Activated CD8-positive, alpha-beta memory T cell treated with anti-CD3 and anti-CD28 coated beads, Interleukin-2, amount 50 U/mL, for 4 hours (primary cell): ENCODE results near the gene FNBP1.

Source experiments
- DNase-seq: peaks from one replicate; pipeline ENCODE4 v3.0.0-alpha.2; 2020

Gene FNBP1

GRCh38 chr9:130042885-130043653 is at the start of gene FNBP1:
Gene FNBP1, minus strand, starts transcription at chr9:130043189. Its CDS starts 214 bp downstream, at chr9:130042975.
- DNase-seq, result peak; percentile 81

GRCh38 chr9:130090915-130091314 is 47.9 kb upstream of the FNBP1 start:
- DNase-seq, result no peak

GRCh38 chr9:130089141-130089540 is 46.2 kb upstream of the FNBP1 start:
- DNase-seq, result no peak

GRCh38 chr9:130088051-130088450 is 45.1 kb upstream of the FNBP1 start:
- DNase-seq, result no peak

GRCh38 chr9:130084337-130084736 is 41.3 kb upstream of the FNBP1 start:
- no peak for DNase-seq

GRCh38 chr9:130078547-130078946 is 35.6 kb upstream of the FNBP1 start:
- no peak for DNase-seq

- DNase-seq, result no peak
These were observed 30.4 kb upstream of the FNBP1 start for GRCh38 chr9:130073373-130073772.

GRCh38 chr9:130072515-130073235 is 29.7 kb upstream of the FNBP1 start:
- no peak for DNase-seq

- no peak for DNase-seq
These were observed 26.1 kb upstream of the FNBP1 start for GRCh38 chr9:130069048-130069447.

GRCh38 chr9:130064621-130065020 is 21.6 kb upstream of the FNBP1 start:
- DNase-seq, result no peak

GRCh38 chr9:130062750-130063149 is 19.8 kb upstream of the FNBP1 start:
- DNase-seq, result no peak

- no peak for DNase-seq
These were observed 17.3 kb upstream of the FNBP1 start for GRCh38 chr9:130060296-130060695.

GRCh38 chr9:130058887-130059286 is 15.9 kb upstream of the FNBP1 start:
- no peak for DNase-seq

GRCh38 chr9:130058154-130058553 is 15.2 kb upstream of the FNBP1 start:
- no peak for DNase-seq

- no peak for DNase-seq
These were observed 11.8 kb upstream of the FNBP1 start for GRCh38 chr9:130054820-130055219.

GRCh38 chr9:130054325-130054786 is 11.4 kb upstream of the FNBP1 start:
- DNase-seq, result no peak

- DNase-seq, result peak; percentile 80
These were observed 10.7 kb upstream of the FNBP1 start, which contains the start of gene GPR107 for GRCh38 chr9:130053504-130054324. Gene GPR107, plus strand, starts transcription at chr9:130053906. Its CDS starts 27 bp downstream, at chr9:130053933.

- no peak for DNase-seq
These were observed 10.1 kb upstream of the FNBP1 start for GRCh38 chr9:130053109-130053503.

- no peak for DNase-seq
These were observed 8.9 kb upstream of the FNBP1 start for GRCh38 chr9:130051855-130052254.

GRCh38 chr9:130050462-130050861 is 7.5 kb upstream of the FNBP1 start:
- no peak for DNase-seq

- DNase-seq, result no peak
These were observed 6.6 kb upstream of the FNBP1 start for GRCh38 chr9:130049431-130050210.

GRCh38 chr9:130045725-130046450 is 2.9 kb upstream of the FNBP1 start:
- no peak for DNase-seq
